Activated CD4-positive, CD25-positive, alpha-beta regulatory T cell (primary cell): ENCODE data around the gene DRC3.
"Not testable (repeated sequence)": the region's sequence is repeated elsewhere in the genome, so short reads cannot be mapped to it uniquely, and the experiment has no call there.

Source experiments
- DNase-seq, 4 experiments: peaks; one replicate each; lab custom pipeline; 2025; lab: John Stamatoyannopoulos, UW

Gene DRC3

GRCh38 chr17:17942846-17943245 lies 29.8 kb upstream of the DRC3 start:
- DNase-seq: no peak

DNA sequence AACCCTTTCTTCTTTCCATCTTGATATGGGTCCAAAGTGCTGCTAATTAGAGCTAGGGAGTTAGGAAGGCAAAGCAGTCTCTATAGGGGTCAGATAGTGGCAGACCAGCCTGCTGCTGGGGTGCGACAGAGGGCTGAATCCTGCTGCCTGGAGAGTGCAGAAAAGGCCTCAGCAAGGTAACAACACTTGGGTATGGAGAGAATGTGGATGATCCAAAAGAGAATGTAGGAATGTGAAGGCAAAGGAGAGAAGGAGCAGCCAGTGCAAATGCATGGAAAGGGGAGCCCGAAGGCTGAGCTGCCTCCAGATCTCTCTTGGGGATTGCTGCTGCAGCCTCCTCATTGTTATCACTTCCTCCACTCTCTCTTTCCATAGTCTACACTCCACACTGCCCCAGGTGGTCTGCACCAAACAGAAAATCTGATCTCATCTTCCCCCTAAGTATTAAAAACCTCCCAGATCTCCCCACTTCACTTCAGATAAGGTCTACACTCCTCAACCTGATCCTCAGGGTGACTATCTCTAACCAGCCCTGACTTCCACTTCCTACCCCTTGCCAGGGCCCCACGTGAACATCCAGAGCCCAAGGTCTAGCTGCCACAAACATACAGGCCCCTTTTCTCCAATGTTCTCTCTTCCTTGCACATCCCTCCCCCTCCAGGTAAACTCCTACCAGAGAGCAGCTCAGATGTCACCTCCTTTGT lies 29.2 kb upstream of the DRC3 start:
- no peak for DNase-seq

DNA sequence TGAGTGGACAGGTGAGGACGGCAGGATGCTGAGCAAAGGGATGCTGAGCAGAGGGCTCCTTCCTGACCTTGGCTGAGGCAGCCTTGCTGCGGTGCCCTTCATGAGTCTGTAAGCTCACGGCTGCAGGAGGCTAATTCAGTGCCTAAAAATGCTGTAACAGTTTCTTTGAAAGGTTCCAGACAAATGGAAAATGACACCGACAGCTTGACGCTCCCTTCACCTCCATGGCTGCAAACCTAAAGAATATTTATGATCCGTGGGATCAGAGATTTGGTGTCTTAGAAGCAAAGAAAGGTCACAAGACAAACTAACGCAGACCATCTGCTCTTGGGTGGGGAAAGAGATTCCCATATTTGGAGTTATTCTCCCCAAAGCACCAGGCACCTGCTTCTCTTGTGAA lies 28.4 kb upstream of the DRC3 start:
- DNase-seq: no peak

DNA sequence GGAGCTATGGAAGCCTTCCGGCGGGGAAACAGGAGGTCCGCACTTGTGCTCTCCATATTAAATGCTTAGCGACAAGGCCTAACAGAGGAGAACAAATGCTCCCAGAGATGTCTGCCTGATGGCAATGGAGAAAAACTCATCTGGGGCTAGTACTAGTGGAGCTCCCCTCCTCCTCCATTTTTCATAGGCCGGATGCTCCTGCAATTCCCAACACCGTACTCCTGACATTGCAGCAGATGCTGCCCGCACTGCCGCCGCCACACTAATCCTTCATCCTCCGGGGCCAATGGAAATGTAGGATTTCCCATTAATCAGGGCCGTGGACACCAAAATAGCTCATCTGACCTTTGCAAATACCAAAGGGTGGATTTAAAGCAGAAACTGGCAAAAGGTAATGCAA lies 27.9 kb upstream of the DRC3 start:
- DNase-seq: no peak

GRCh38 chr17:17946093-17946492 lies 26.6 kb upstream of the DRC3 start:
- DNase-seq: no peak

DNA sequence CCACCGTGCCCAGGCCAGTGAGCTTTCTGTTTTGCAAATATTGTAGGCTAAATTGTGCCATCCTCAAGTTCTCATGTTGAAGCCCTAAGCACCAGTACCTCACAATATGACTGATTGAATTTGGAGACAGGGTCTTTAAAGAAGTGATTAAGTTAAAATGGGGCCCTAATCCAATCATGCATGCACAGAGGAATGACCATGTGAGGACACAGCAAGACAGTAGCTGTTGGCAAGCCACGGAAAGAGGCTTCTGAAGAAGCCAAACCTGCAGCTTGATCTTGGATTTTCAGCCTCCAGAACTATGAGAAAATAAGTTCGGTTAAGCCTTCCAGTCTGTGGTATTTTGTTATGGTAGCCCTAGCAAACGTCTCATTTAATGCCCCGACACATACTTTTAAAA lies 25.4 kb upstream of the DRC3 start:
- DNase-seq: no peak

- DNase-seq: no peak
Measured at GRCh38 chr17:17947966-17948365, 24.7 kb upstream of the DRC3 start.

- no peak for DNase-seq
Measured at GRCh38 chr17:17950347-17950746, 22.3 kb upstream of the DRC3 start.

- DNase-seq: no peak
Measured at GRCh38 chr17:17950806-17951205, 21.9 kb upstream of the DRC3 start.

DNA sequence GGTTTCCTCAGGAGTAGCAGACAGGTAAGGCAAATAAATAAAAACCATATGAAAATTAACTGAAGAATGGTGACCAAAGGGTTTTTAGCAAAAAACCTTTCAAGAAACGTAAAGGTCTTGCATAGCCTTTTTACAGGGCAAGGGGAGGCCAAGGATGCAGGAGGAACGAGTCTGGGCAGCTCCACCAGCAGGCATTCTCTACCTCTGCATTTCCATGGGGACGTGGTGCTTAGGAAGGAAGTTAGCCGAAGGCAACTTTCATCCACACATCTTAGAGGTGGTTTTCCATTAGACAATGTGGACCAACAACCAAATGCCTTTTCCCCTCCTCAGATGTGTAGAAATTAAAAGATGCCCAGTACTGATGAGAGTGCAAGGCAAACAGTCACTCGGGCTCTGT lies 21.1 kb upstream of the DRC3 start:
- DNase-seq: no peak

DNA sequence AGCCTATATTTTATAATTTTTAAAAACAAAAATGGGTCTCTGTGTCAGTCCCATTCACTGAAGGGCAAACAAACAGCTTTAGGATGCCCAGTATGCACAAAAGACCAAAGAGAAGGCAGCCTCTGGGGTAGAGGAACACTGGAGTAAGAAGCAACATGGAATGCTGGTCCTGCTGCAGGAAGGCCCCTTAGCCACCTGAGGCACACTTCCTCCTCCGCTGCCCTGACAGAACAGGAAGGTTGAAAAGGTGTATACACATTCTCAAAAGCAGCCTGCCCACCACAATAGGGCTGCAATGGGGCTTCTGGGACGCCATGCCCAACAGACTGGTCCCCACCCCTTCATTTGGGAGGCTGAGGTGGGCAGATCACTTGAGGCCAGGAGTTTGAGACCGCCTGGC lies 20.0 kb upstream of the DRC3 start:
- no peak for DNase-seq

DNA sequence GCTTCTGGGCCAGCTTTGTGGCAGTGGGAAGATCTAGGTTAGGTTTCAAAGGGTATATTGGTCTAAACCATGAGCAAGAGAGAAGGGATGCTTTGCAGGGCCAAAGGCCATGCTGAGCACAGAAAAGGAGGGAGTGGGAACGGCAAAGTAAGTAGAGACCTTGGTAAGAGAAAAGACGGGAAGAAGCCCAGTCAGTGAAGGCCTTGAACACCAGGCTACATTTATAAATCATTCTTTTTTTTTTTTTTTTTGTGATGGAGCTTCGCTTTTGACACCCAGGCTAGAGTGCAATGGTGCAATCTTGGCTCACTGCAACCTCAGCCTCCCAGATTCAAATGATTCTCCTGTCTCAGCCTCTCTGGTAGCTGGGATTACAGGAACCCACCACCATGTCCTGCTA lies 18.6 kb upstream of the DRC3 start:
- no peak for DNase-seq

- DNase-seq: not testable (repeated sequence)
Measured at GRCh38 chr17:17955790-17956341, 16.8 kb upstream of the DRC3 start.

DNA sequence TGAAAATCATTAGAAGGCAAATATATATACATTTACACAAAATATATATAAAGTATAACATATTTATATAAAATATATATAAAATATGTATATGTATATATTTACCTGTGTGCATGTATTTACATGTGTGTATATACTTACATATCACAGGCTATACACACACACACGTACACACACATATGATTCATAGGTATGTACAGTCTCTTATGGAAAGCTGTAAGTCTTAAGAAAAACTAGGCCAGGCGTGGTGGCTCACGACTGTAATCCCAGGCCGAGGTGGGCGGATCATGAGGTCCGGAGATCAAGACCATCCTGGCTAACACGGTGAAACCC lies 15.1 kb upstream of the DRC3 start:
- no peak for DNase-seq

- no peak for DNase-seq
Measured at GRCh38 chr17:17958982-17959381, 13.7 kb upstream of the DRC3 start.

DNA sequence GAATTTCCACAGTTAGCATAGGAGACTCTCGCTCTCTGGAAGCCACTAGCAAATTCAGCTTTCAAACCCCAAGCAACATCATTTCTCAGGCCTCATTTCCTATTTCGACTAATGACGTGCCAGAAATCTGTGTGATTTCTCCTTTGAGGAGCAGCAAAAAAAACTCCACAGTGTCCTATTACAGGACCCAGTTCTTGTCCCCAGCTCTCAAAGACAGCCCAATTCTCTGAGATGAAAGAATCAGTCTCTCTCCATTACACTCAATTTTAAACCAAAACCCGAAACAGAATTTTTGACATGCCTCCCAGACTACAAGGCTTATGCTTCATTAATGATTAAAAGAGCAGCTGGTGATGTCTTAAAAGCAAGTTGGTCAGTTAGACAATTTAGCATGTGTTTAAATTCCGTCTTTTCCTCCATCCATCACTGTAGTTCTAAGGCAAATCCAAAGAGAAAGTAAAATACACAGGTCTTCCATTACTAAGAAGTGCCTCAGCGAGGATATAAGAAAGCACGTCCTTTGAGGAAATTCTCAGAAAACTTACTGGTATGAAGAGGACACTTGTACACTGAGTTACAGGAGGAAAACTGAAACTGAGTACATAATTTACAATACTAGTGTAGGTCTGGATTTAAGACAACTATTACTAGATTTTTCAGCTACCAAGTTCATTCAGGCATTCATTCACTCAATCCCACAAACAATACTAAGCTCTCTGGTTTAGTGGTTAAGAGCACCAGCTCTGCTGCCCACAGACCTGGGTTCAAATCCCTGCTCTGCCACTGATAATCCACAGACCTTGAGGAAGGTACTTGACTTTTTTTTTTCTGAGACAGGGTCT lies 12.9 kb upstream of the DRC3 start:
- no peak for DNase-seq

DNA sequence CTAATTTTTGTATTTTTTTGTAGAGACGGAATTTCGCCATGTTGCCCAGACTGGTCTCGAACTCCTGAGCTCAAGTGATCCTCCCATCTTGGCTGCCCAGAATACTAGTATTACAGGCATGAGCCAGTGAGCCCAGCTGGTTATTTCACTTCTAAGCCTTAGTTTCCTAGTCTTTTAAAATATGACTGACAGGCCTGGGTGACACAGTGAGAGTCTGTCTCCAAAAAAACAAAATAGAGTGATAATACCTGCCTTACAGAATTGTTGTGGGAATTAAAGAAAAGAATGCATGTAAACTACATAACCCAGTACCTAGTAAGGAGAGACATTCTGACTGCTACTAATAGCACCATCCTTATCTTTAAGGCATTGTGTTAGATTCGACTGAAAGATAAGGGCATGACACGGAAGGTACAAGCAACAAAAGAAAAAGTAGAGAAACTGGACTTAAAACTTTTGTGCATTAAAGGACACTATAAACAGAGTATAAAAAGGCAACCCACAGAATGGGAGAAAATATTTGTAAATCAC lies 12.1 kb upstream of the DRC3 start:
- DNase-seq: no peak

GRCh38 chr17:17963066-17963465 lies 9.6 kb upstream of the DRC3 start:
- DNase-seq: no peak

DNA sequence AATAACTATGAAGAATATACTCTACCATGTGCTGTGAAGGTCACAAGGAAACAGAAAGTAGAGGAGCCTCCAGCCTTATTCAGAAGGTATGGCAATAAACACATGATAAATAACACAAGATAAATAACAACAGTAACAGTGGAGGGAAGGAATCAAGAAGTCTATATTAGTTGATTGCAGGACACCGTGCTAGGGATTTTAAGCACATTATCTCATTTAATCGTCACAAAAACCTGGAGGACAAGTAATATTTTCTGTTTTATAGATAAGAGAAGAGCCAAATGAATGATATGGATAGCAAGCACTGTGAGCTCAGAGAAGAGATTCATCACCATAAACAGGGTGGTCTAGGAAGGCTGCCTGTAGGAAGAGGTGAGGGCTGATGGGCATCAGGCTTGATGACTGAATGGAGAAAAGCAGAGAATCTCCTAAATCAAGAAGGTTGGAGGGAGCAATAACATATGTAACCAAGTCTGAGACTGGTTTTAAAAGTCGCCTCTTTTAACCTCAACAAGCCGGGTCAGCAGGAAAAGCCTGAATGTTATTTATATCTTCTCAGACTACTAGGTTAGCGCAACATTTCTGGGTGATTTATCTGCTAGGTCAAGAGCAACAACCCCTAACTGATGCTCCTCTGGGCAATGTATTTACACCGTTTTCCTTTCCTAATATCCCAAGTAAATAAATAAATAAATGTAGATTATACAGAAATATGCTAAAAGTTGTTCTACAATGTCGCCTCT lies 8.8 kb upstream of the DRC3 start:
- no peak for DNase-seq

- DNase-seq: no peak
Measured at GRCh38 chr17:17964710-17965109, 8.0 kb upstream of the DRC3 start.

DNA sequence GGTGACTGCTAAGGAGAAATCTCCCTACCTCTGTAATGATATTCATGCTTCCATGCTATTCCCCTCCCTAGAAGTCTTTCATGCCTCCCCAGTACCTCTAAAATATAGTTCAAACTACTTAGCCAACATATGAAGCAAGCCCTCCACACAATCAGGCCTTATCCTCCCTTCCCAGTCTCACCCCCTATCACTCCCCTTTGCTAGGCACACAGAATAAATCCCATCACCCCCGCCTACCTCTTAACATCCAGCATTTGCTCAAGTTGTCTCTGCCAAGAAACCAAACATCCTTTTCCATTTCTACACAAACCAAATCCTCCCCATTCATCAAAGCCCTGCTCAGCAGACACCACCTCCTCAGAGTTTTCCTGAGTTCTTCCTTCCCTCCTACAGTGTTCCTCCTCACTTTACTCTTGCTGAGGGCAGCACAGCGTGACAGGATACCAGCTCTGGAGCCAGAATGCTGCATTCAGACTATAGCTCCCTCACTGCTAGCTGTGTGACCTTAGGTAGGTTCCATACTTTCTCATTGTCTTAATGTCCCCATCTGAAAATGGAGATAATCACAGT lies 7.4 kb upstream of the DRC3 start:
- no peak for DNase-seq

DNA sequence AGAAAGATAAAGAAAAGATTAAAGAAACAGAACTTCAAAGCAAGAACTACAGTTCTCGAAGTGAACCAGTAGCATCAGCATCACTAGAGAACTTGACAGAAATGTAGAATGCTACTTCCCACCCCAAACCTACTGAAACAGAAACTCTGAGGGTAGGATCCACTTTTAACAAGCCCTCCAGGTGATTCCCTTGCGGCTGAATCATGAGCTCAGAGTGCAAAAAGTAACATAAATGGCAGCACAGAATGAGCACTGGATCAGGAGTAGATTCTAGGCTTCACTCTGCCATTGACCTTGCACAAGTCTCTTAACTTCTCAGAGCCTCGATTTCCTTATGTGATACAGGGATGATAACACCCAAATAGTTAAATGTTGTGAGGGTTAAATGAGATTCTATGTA lies 6.3 kb upstream of the DRC3 start:
- no peak for DNase-seq
